Endothelial cell of umbilical vein (primary cell): ENCODE data around the gene SUGCT. TPM values are rescaled to one million over a fixed set of nuclear protein-coding genes. Genes with fewer than 3 reads are reported as not detected.

Experiments used
- BruUV-seq: library from RNA; stranded (reverse); fragments of 400-500 nt; replicated peaks from 2 replicates; lab custom pipeline; 2021; lab: Mats Ljungman, UMichigan
- CTCF ChIA-PET: fragments of 300-600, 350-600 bp; sonication (Branson Sonifier 250); formaldehyde crosslinking; loops from one replicate; lab custom pipeline; 2021; ENCODE audit warnings: antibody characterized with exemption, inconsistent platforms; lab: Charles Lee
- POLR2A ChIA-PET: fragments of 300-600, 350-600 bp; sonication (Branson Sonifier 250); formaldehyde crosslinking; loops from one replicate; lab custom pipeline; 2021; ENCODE audit warnings: antibody characterized with exemption, inconsistent platforms; lab: Charles Lee
- DNase-seq: peaks from one replicate; pipeline ENCODE4 v3.0.0-alpha.2; 2011; ENCODE audit warnings: low read depth, low spot score
- FAIRE-seq: peaks from 2 replicates; lab custom pipeline; 2011; peaks lifted over from hg19 to GRCh38; lab: Jason Lieb, UNC
- H2AFZ ChIP-seq: 2 replicates; pipeline ENCODE4 v1.6.0; 2012; ENCODE audit warnings: low read depth, low read length, control low read depth, inconsistent platforms
- H3K27ac ChIP-seq: 2 replicates; pipeline ENCODE4 v1.5.1; 2011; ENCODE audit warnings: low read depth, mild to moderate bottlenecking, control low read depth, low read length, moderate library complexity; ENCODE audit not compliant: insufficient read depth
- H3K27me3 ChIP-seq, 2 experiments: 2 replicates each; pipeline versions ENCODE4 v1.6.0 to v1.6.1; 2011; ENCODE audit warnings: low read length in 2 of 2, mixed read lengths in 1 of 2; ENCODE audit not compliant: control insufficient read depth in 2 of 2, insufficient read depth in 2 of 2
- H3K36me3 ChIP-seq, 2 experiments: 2 replicates in 1 of 2; 3 replicates in 1 of 2; pipeline ENCODE4 v1.5.1; 2011; ENCODE audit warnings: low read length in 2 of 2, mild to moderate bottlenecking in 1 of 2, moderate library complexity in 1 of 2; ENCODE audit not compliant: control insufficient read depth in 2 of 2, insufficient read depth in 2 of 2; ENCODE audit errors: extremely low read depth in 1 of 2
- H3K4me1 ChIP-seq: 3 replicates; pipeline ENCODE4 v1.5.1; 2011; ENCODE audit warnings: mild to moderate bottlenecking, low read length; ENCODE audit not compliant: control insufficient read depth, insufficient read depth; ENCODE audit errors: extremely low read depth
- H3K4me2 ChIP-seq: 2 replicates; pipeline ENCODE4 v1.6.1; 2011; ENCODE audit warnings: low read length, control low read depth, mixed read lengths; ENCODE audit not compliant: insufficient read depth
- H3K4me3 ChIP-seq, 3 experiments: fragments of 200-600 bp in 1 of 3; sonication (generic), shearing (Covaris generic) in 1 of 3; replicated peaks in 1 of 3; 2 replicates each; pipeline ENCODE4 v1.5.1; 2011 to 2016; ENCODE audit warnings: control low read depth in 3 of 3, low read length in 3 of 3, mild to moderate bottlenecking in 2 of 3, inconsistent platforms in 1 of 3, low read depth in 1 of 3, moderate library complexity in 1 of 3; ENCODE audit not compliant: insufficient read depth in 1 of 3
- H3K79me2 ChIP-seq: 2 replicates; pipeline ENCODE4 v1.6.0; 2012; ENCODE audit warnings: low read length, inconsistent platforms; ENCODE audit not compliant: control insufficient read depth, insufficient read depth
- H3K9ac ChIP-seq: replicated peaks from 2 replicates; pipeline ENCODE3; 2011; ENCODE audit warnings: low read length, control low read depth; ENCODE audit not compliant: insufficient read depth; ENCODE audit errors: extremely low read depth
- H3K9me1 ChIP-seq: replicated peaks from 3 replicates; pipeline ENCODE4 v1.6.0; 2011; ENCODE audit warnings: mild to moderate bottlenecking, low read length; ENCODE audit not compliant: control insufficient read depth, insufficient read depth; ENCODE audit errors: extremely low read depth
- H3K9me3 ChIP-seq: replicated peaks from 2 replicates; pipeline ENCODE4 v1.5.1; 2012; ENCODE audit warnings: low read length, inconsistent platforms; ENCODE audit not compliant: control insufficient read depth, insufficient read depth
- H4K20me1 ChIP-seq: replicated peaks from 2 replicates; pipeline ENCODE3; 2011; ENCODE audit warnings: mild to moderate bottlenecking, low read length; ENCODE audit not compliant: control insufficient read depth, insufficient read depth; ENCODE audit errors: extremely low read depth
- CTCF ChIP-seq, 2 donors: IDR thresholded peaks; 1 replicate in 1 of 2; 2 replicates in 1 of 2; pipeline ENCODE4 v1.5.1; 2011; ENCODE audit warnings: low read length in 2 of 2, mild to moderate bottlenecking in 2 of 2, moderate library complexity in 2 of 2, control low read depth in 1 of 2, inconsistent platforms in 1 of 2, low read depth in 1 of 2; ENCODE audit not compliant: insufficient read depth in 1 of 2; ENCODE audit errors: extremely low read depth in 1 of 2
- EZH2 ChIP-seq: IDR thresholded peaks from 2 replicates; pipeline ENCODE4 v1.6.1; 2012; ENCODE audit warnings: borderline replicate concordance, low read depth, mild to moderate bottlenecking, moderate library complexity, low read length, inconsistent platforms; ENCODE audit not compliant: severe bottlenecking
- FOS ChIP-seq: IDR thresholded peaks from 2 replicates; pipeline ENCODE4 v1.6.1; 2011; ENCODE audit warnings: mild to moderate bottlenecking, low read length, moderate library complexity, borderline replicate concordance; ENCODE audit not compliant: insufficient read depth
- GATA2 ChIP-seq: IDR thresholded peaks from 2 replicates; pipeline ENCODE4 v1.7.0; 2011; ENCODE audit warnings: low read depth, mild to moderate bottlenecking, moderate library complexity, mixed read lengths, low read length; ENCODE audit not compliant: insufficient read length, insufficient read depth
- JUN ChIP-seq: IDR thresholded peaks from 2 replicates; pipeline ENCODE4 v1.6.1; 2011; ENCODE audit warnings: borderline replicate concordance, low read depth; ENCODE audit not compliant: insufficient read length, insufficient read depth
- MAX ChIP-seq: IDR thresholded peaks from 2 replicates; pipeline ENCODE4 v1.6.1; 2011; ENCODE audit not compliant: insufficient read depth, insufficient read length
- MYC ChIP-seq: IDR thresholded peaks from one replicate; pipeline ENCODE4 v1.6.1; 2011; ENCODE audit warnings: mild to moderate bottlenecking, low read depth, low read length
- POLR2A ChIP-seq: IDR thresholded peaks from 2 replicates; pipeline ENCODE4 v1.6.1; 2012; ENCODE audit warnings: low read depth, mild to moderate bottlenecking, control low read depth, low read length
- POLR2AphosphoS5 ChIP-seq: IDR thresholded peaks from 2 replicates; pipeline ENCODE4 v1.6.1; 2012; ENCODE audit warnings: low read depth, mild to moderate bottlenecking, control low read depth, low read length, moderate library complexity; ENCODE audit not compliant: insufficient read depth
- dilution Hi-C: fragments of 300-500 bp; cut with MboI; formaldehyde crosslinking; loops from one replicate; pipeline ENCODE4 v1.15.0; 2019; ENCODE audit warnings: low sequenced_read_pairs; ENCODE audit not compliant: extremely low pct_ligation_motif_present
- intact Hi-C: fragments of 100-400 bp; cut with micrococcal nuclease; formaldehyde crosslinking; loops from one replicate; pipeline ENCODE4 v1.10.0; 2022
- polyA plus RNA-seq, 4 experiments: library from polyadenylated mRNA; depleted of rRNA in 3 of 4; stranded (reverse) in 3 of 4; unstranded in 1 of 4; fragments of >200 nt; gene quantifications; 2 replicates each; pipeline versions ENCODE4 v1.2.1 to v1.2.3, GENCODE V29; 2011 to 2012; ENCODE audit warnings: missing spikeins in 1 of 4
- total RNA-seq: library from RNA; stranded (reverse); gene quantifications from 2 replicates; pipeline ENCODE4 v1.2.3, GENCODE V29; 2021

Gene SUGCT
- total and polyA plus RNA-seq, 2 donors (not counting 3 experiments of a cell fraction or from before 2014, with no cell fraction given) = 1.2 to 1.4 TPM

- H3K4me1 ChIP-seq = no peaks in the 10 kb centered on the region
- H3K4me2 ChIP-seq = no peak overlapping the region
- H3K27me3 ChIP-seq = peaks cover 0 to 1% of the 10 kb centered on the region in 2 experiments
- H3K27ac ChIP-seq = no peak overlapping the region
- no peak for TF ChIP-seq GATA2
- no peak for TF ChIP-seq POLR2A
- no peak for TF ChIP-seq POLR2AphosphoS5
- no peak for TF ChIP-seq EZH2
- no peak for TF ChIP-seq MAX
- no peak for TF ChIP-seq CTCF (IDR thresholded peaks at IDR 0.05; ENCODE audit: extremely low read depth in 1 of 2, insufficient read depth in 1 of 2, low read depth in 1 of 2, low read length in 2 of 2)
- no peak for TF ChIP-seq FOS
- no peak for TF ChIP-seq JUN
- no peak for TF ChIP-seq MYC
- CTCF ChIA-PET = interaction anchor here (1.0 kb wide), 1 partner anchor 302 kb away, joined by 3 read pairs; no protein-coding TSS in a partner anchor
- FAIRE-seq = no peak
- POLR2A ChIA-PET = no interaction called here
- no peaks in the 10 kb centered on the region for H3K9me1 ChIP-seq
- no peak overlapping the region for H2AFZ ChIP-seq
- H3K9ac ChIP-seq = no peak overlapping the region
- no peak overlapping the region for H3K4me3 ChIP-seq
- H3K9me3 ChIP-seq = no peaks in the 10 kb centered on the region
- intact Hi-C loops (no loop called here), dilution Hi-C loops (no loop called here)
- no peaks in the 10 kb centered on the region for H3K36me3 ChIP-seq
- BruUV-seq = no TSS peak
- H3K79me2 ChIP-seq = no peaks in the 10 kb centered on the region
- H4K20me1 ChIP-seq = no peaks in the 10 kb centered on the region
- DNase-seq = no peak
Observed at GRCh38 chr7:40700653-40701421, 566.0 kb downstream of the SUGCT start.
